Measurements from ENCODE around the gene ATAD3A. TPM values are rescaled to one million over a fixed set of nuclear protein-coding genes. Genes with fewer than 3 reads are reported as not detected.

ATAD3A gene
- polyA plus RNA-seq, 10 donors, result 10.2 to 21.1 (median 17.9) TPM

- DNase-seq, result no peak
Measured at GRCh38 chr1:1577367-1578011, 65.5 kb downstream of the ATAD3A start.

- DNase-seq, result no peak
Measured at GRCh38 chr1:1578371-1578940, 66.5 kb downstream of the ATAD3A start.

- DNase-seq, result no peak
Measured at GRCh38 chr1:1582585-1583346, 70.8 kb downstream of the ATAD3A start.

GRCh38 chr1:1583347-1584010 lies 71.5 kb downstream of the ATAD3A start:
- no peak for DNase-seq

Other genes with a start within 250 kb of the ATAD3A start
- gene UBE2J2, start 238.3 kb upstream of the ATAD3A start, polyA plus RNA-seq (ENCODE audit: insufficient read length in 10 of 10), result 10 to 100 TPM; 34.4 to 46.8 (median 38.4) TPM
- gene SCNN1D, start 231.7 kb upstream of the ATAD3A start, polyA plus RNA-seq (ENCODE audit: insufficient read length in 10 of 10), result 1 to 10 TPM; 2.7 to 8.5 (median 4.2) TPM
- gene ACAP3, start 204.2 kb upstream of the ATAD3A start, polyA plus RNA-seq (ENCODE audit: insufficient read length in 10 of 10), result 10 to 100 TPM; 23.6 to 57.8 (median 40.0) TPM
- gene PUSL1, start 203.6 kb upstream of the ATAD3A start, polyA plus RNA-seq (ENCODE audit: insufficient read length in 10 of 10), result 1 to 10 TPM; 4.1 to 9.3 (median 6.4) TPM
- 100 to 1,000 TPM in 1 of 10 donors, 10 to 100 TPM in 9; 60.2 to 107 (median 73.9) TPM for gene INTS11, start 187.5 kb upstream of the ATAD3A start, polyA plus RNA-seq (ENCODE audit: insufficient read length in 10 of 10)
- gene CPTP, start 187.4 kb upstream of the ATAD3A start, polyA plus RNA-seq (ENCODE audit: insufficient read length in 10 of 10), result 10 to 100 TPM; 10.6 to 17.2 (median 14.0) TPM
- 1 to 10 TPM; 1.4 to 3.2 (median 1.9) TPM for gene TAS1R3, start 180.9 kb upstream of the ATAD3A start, polyA plus RNA-seq (ENCODE audit: insufficient read length in 10 of 10)
- 10 to 100 TPM; 26.6 to 50.4 (median 34.9) TPM for gene DVL1, start 162.7 kb upstream of the ATAD3A start, polyA plus RNA-seq (ENCODE audit: insufficient read length in 10 of 10)
- 100 to 1,000 TPM in 2 of 10 donors, 10 to 100 TPM in 8; 52.6 to 111 (median 69.8) TPM for gene MXRA8, start 153.6 kb upstream of the ATAD3A start, polyA plus RNA-seq (ENCODE audit: insufficient read length in 10 of 10)
- gene AURKAIP1, start 137.0 kb upstream of the ATAD3A start, polyA plus RNA-seq (ENCODE audit: insufficient read length in 10 of 10), result 10 to 100 TPM; 44.1 to 80.7 (median 57.9) TPM
- 100 to 1,000 TPM in 9 of 10 donors, 10 to 100 TPM in 1; 99.5 to 280 (median 146) TPM for gene CCNL2, start 112.8 kb upstream of the ATAD3A start, polyA plus RNA-seq (ENCODE audit: insufficient read length in 10 of 10)
- 100 to 1,000 TPM in 7 of 10 donors, 10 to 100 TPM in 3; 93.2 to 116 (median 110) TPM for gene MRPL20, start 104.9 kb upstream of the ATAD3A start, polyA plus RNA-seq (ENCODE audit: insufficient read length in 10 of 10)
- 10 to 100 TPM; 10.3 to 15.7 (median 14.3) TPM for gene ANKRD65, start 90.9 kb upstream of the ATAD3A start, polyA plus RNA-seq (ENCODE audit: insufficient read length in 10 of 10)
- gene VWA1, start 76.5 kb upstream of the ATAD3A start, polyA plus RNA-seq (ENCODE audit: insufficient read length in 10 of 10), result 10 to 100 TPM; 39.3 to 78.6 (median 50.7) TPM
- 1 to 10 TPM in 1 of 10 donors, under 1 TPM in 9; 0.25 to 1.5 (median 0.61) TPM for gene ATAD3C, start 62.5 kb upstream of the ATAD3A start, polyA plus RNA-seq (ENCODE audit: insufficient read length in 10 of 10)
- 10 to 100 TPM in 8 of 10 donors, 1 to 10 TPM in 2; 8.5 to 14.5 (median 12.0) TPM for gene ATAD3B, start 40.4 kb upstream of the ATAD3A start, polyA plus RNA-seq (ENCODE audit: insufficient read length in 10 of 10)
- 1 to 10 TPM; 1.7 to 8.0 (median 3.5) TPM for gene TMEM240, start 28.5 kb downstream of the ATAD3A start, polyA plus RNA-seq (ENCODE audit: insufficient read length in 10 of 10)
- 10 to 100 TPM; 80.9 to 98.9 (median 86.8) TPM for gene SSU72, start 62.7 kb downstream of the ATAD3A start, polyA plus RNA-seq (ENCODE audit: insufficient read length in 10 of 10)
- gene FNDC10, start 88.0 kb downstream of the ATAD3A start, polyA plus RNA-seq (ENCODE audit: insufficient read length in 10 of 10), result 1 to 10 TPM in 9 of 10 donors, under 1 TPM in 1; 0.97 to 3.9 (median 2.1) TPM
- gene MIB2, start 103.3 kb downstream of the ATAD3A start, polyA plus RNA-seq (ENCODE audit: insufficient read length in 10 of 10), result 10 to 100 TPM; 34.0 to 75.0 (median 57.5) TPM
- gene MMP23B, start 120.0 kb downstream of the ATAD3A start, polyA plus RNA-seq (ENCODE audit: insufficient read length in 10 of 10), result 10 to 100 TPM; 17.5 to 52.0 (median 25.9) TPM
- 10 to 100 TPM; 31.1 to 35.7 (median 33.1) TPM for gene CDK11B, start 146.8 kb downstream of the ATAD3A start, polyA plus RNA-seq (ENCODE audit: insufficient read length in 10 of 10)
- gene SLC35E2B, start 180.6 kb downstream of the ATAD3A start, polyA plus RNA-seq (ENCODE audit: insufficient read length in 10 of 10), result 10 to 100 TPM; 29.1 to 61.6 (median 45.5) TPM
- 10 to 100 TPM; 16.7 to 31.9 (median 21.2) TPM for gene CDK11A, start 212.2 kb downstream of the ATAD3A start, polyA plus RNA-seq (ENCODE audit: insufficient read length in 10 of 10)